Spleen (tissue), 7 donors: ENCODE measurements around the gene ACER3.

Experiments
- POLR2A ChIP-seq, 3 donors: fragments of 450-650 bp; IDR thresholded peaks; one replicate each; pipeline ENCODE4 v1.5.1; 2017; ENCODE audit warnings: antibody characterized with exemption in 3 of 3, mild to moderate bottlenecking in 1 of 3
- POLR2AphosphoS5 ChIP-seq, 3 donors: sonication (generic); formaldehyde crosslinking; IDR thresholded peaks; one replicate each; pipeline ENCODE4 v1.5.1; 2017; ENCODE audit warnings: antibody characterized with exemption in 3 of 3
- TF ChIP-seq, protein P1 (sequence below), 11 experiments: fragments of 200-600 bp in 7 of 11; fragments of 450-650 bp in 4 of 11; sonication (generic) in 4 of 11; IDR thresholded peaks in 8 of 11; conservative IDR thresholded peaks in 3 of 11; 1 replicate in 7 of 11; 2 replicates in 4 of 11; pipeline versions ENCODE4 v1.4.0 to v1.8.0; 2016 to 2021; ENCODE audit warnings: antibody characterized with exemption in 11 of 11, inconsistent platforms in 4 of 11, mild to moderate bottlenecking in 1 of 11
- donor health status: DM: no; HTN: no; CAD: no; lungs with moderate emphysema.
- donor health status: DM: no; HTN: no; CAD: no.
- donor health status: DM: no; HTN: no; CAD: no.

DNA sequence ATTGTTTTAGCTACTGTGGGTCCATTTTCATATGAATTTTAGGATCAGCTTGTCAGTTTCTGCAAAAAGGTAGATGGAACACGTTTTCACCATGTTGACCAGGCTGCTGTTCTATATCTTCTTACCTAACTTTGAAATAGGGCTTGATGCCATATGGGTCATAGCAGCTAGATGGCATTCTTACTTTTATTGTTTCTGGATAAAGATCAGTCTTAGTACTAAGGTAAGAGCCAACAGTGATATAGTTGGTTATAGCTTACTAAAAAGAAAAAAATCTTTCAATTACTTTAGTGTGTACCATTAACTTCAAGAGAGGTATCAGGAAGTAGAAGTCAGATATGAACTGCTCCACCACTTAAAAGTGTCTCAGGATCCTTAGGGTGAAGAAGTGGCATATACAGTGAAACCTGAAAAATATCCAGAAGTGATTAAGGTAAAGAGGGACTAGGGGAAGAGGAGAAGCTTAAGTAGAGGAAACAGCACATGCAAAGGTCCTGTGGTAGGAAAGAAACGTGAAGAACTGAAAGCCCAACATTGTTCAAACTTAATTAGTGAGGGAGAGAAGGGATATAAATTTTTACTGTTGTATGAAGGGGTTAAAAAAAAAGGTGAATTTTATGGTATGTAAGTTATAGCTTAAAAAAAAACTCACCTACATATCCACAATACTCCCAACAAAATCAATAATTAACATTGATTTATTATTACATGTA, 113.6 kb downstream of the ACER3 start:
- TF ChIP-seq, protein P1, sequence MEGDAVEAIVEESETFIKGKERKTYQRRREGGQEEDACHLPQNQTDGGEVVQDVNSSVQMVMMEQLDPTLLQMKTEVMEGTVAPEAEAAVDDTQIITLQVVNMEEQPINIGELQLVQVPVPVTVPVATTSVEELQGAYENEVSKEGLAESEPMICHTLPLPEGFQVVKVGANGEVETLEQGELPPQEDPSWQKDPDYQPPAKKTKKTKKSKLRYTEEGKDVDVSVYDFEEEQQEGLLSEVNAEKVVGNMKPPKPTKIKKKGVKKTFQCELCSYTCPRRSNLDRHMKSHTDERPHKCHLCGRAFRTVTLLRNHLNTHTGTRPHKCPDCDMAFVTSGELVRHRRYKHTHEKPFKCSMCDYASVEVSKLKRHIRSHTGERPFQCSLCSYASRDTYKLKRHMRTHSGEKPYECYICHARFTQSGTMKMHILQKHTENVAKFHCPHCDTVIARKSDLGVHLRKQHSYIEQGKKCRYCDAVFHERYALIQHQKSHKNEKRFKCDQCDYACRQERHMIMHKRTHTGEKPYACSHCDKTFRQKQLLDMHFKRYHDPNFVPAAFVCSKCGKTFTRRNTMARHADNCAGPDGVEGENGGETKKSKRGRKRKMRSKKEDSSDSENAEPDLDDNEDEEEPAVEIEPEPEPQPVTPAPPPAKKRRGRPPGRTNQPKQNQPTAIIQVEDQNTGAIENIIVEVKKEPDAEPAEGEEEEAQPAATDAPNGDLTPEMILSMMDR (IDR thresholded peaks at IDR 0.05 in 8 of 11, conservative IDR thresholded peaks at IDR 0.05 in 3 of 11) = no peak
- TF ChIP-seq POLR2AphosphoS5 (IDR thresholded peaks at IDR 0.05) (no peak), POLR2A (IDR thresholded peaks at IDR 0.05) (no peak)
